Measurements from ENCODE around the gene NXF1. TPM values are rescaled to one million over a fixed set of nuclear protein-coding genes. Genes with fewer than 3 reads are reported as not detected.

Gene NXF1
- total and polyA plus RNA-seq, 2 of the 8 experiments (the other 6 are each of a cell fraction or from before 2014, with no cell fraction given), result 48.1 to 49.8 TPM

DNA sequence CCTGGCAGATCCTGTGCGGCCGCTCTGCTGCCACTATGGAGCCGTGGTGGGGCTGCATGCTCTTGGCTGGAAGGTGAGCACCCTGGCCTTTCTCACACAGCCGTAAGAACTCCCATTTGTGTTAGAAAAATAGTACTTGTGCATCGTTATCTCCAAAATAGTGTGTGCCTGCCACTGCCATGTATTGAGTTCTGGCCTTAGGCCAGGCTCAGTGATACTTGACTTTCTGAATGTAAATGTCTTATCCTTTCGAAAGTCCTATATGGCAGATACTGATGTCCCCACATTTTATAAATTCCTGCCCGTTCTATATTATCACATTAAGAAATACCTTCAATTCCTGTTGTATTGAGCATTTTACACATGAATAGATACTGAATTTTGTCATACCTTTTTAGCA is 22.5 kb downstream of the NXF1 start:
- no peak overlapping the region for H2AFZ ChIP-seq (ENCODE audit: low read length)
- H3K4ac ChIP-seq (replicated peaks; ENCODE audit: insufficient read length, low read depth, low read length), result no peak overlapping the region
- ChIA-PET POLR2A (ENCODE audit: partially characterized antibody) (interaction anchor here (0.8 to 15.9 kb wide), 4 partner anchors 11 to 140 kb away, joined by 3 to 251 read pairs (median 4); partner anchors contain the start of gene NXF1), CTCF (ENCODE audit: partially characterized antibody) (no interaction called here)
- TF ChIP-seq TAF1 (IDR thresholded peaks at IDR 0.05; ENCODE audit: low read depth, low read length), result no peak
- TF ChIP-seq ATF3 (IDR thresholded peaks at IDR 0.05; ENCODE audit: insufficient read depth, low read depth, low read length), result no peak
- no peak for TF ChIP-seq KDM1A (IDR thresholded peaks at IDR 0.05; ENCODE audit: borderline replicate concordance, low read length)
- TF ChIP-seq YY1 (IDR thresholded peaks at IDR 0.05; ENCODE audit: low read depth, low read length), result no peak
- TF ChIP-seq, protein P1, sequence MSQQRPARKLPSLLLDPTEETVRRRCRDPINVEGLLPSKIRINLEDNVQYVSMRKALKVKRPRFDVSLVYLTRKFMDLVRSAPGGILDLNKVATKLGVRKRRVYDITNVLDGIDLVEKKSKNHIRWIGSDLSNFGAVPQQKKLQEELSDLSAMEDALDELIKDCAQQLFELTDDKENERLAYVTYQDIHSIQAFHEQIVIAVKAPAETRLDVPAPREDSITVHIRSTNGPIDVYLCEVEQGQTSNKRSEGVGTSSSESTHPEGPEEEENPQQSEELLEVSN (IDR thresholded peaks at IDR 0.05), result no peak
- no peak for TF ChIP-seq GTF2F1 (IDR thresholded peaks at IDR 0.05; ENCODE audit: borderline replicate concordance, low read depth, low read length)
- no peak overlapping the region for H4K8ac ChIP-seq (ENCODE audit: extremely low read depth, insufficient read depth, low read length)
- no peaks in the 10 kb centered on the region for H3K9me3 ChIP-seq (ENCODE audit: insufficient read depth in 2 of 2, low read depth in 1 of 2, low read length in 1 of 2)
- no peak overlapping the region for H3K9ac ChIP-seq (replicated peaks in 1 of 4; ENCODE audit: extremely low read depth in 1 of 4, low read depth in 3 of 4, low read length in 3 of 4)
- no peak overlapping the region for H3K27ac ChIP-seq (ENCODE audit: low read depth, low read length)
- H3K36me3 ChIP-seq (ENCODE audit: control insufficient read depth in 2 of 4, insufficient read depth in 4 of 4, low read length in 3 of 4), result peaks cover 4 to 18% (median 14%) of the 10 kb centered on the region in 4 experiments; a peak in 7 of 8 replicates
- H4K20me1 ChIP-seq (replicated peaks in 1 of 2; ENCODE audit: control insufficient read depth in 1 of 2, insufficient read depth in 2 of 2, low read length in 2 of 2), result peaks cover 2 to 3% of the 10 kb centered on the region in 2 experiments
- H3K79me2 ChIP-seq (ENCODE audit: control insufficient read depth in 1 of 2, insufficient read depth in 2 of 2, low read length in 2 of 2), result no peaks in the 10 kb centered on the region
- no peak overlapping the region for H2AK5ac ChIP-seq (ENCODE audit: low read depth, low read length)
- H3K4me2 ChIP-seq (ENCODE audit: insufficient read depth in 1 of 2, low read depth in 2 of 2, low read length in 2 of 2), result no peak overlapping the region
- H2BK15ac ChIP-seq (ENCODE audit: low read length), result no peak overlapping the region
- no peak overlapping the region for H2BK5ac ChIP-seq (ENCODE audit: low read depth, low read length)
- H3K4me1 ChIP-seq (replicated peaks in 1 of 4; ENCODE audit: control insufficient read depth in 3 of 4, insufficient read depth in 4 of 4, low read length in 3 of 4), result peaks cover 0 to 2% (median 0%) of the 10 kb centered on the region in 4 experiments; a peak in 2 of 7 replicates
- FAIRE-seq, result no peak
- no peak overlapping the region for H2BK12ac ChIP-seq (ENCODE audit: low read depth, low read length)
- H2BK20ac ChIP-seq (ENCODE audit: low read length), result no peak overlapping the region
- no peak overlapping the region for H3K18ac ChIP-seq (ENCODE audit: extremely low read depth, low read length)
- no peak overlapping the region for H4K91ac ChIP-seq (replicated peaks; ENCODE audit: insufficient read length, low read length)
- 95% methylated on average over 7 of the region's 7 CpGs; no CpG with 5 or more reads in 1 of the 2 experiments for WGBS, 2 experiments (ENCODE audit: extremely low coverage in 1 of 2, insufficient coverage in 1 of 2, insufficient read length in 1 of 2, insufficient replicate concordance in 2 of 2, low coverage in 1 of 2, low lambda C conversion rate in 2 of 2, missing lambda C conversion rate in 1 of 2)
- DNase-seq (ENCODE audit: low read depth in 1 of 2, low spot score in 2 of 2), result no peak
- no peak overlapping the region for H3K4me3 ChIP-seq (ENCODE audit: extremely low read depth in 1 of 4, insufficient read depth in 2 of 4, low read depth in 3 of 4, low read length in 4 of 4)
- H3K14ac ChIP-seq (ENCODE audit: insufficient read length), result no peak overlapping the region
- H4K5ac ChIP-seq (ENCODE audit: insufficient read length, low read depth, low read length), result no peak overlapping the region
- no peak overlapping the region for H3K56ac ChIP-seq (replicated peaks; ENCODE audit: insufficient read length, low read depth, low read length)
- H2BK120ac ChIP-seq (replicated peaks; ENCODE audit: low read depth, low read length), result no peak overlapping the region
- no peaks in the 10 kb centered on the region for H3K79me1 ChIP-seq (ENCODE audit: low read depth, low read length)
- H3K27me3 ChIP-seq (replicated peaks in 1 of 4; ENCODE audit: control insufficient read depth in 3 of 4, extremely low read depth in 1 of 4, insufficient read depth in 3 of 4, low read length in 3 of 4), result no peaks in the 10 kb centered on the region
- no peaks in the 10 kb centered on the region; the same call in 1 of the 2 replicates for H3K23me2 ChIP-seq (ENCODE audit: low read depth, low read length)
- H3K23ac ChIP-seq (ENCODE audit: insufficient read length), result no peak overlapping the region

All from H1 (cell line).